HepG2 (cell line): ENCODE data around the gene RIN3. TPM values are rescaled to one million over a fixed set of nuclear protein-coding genes. Genes with fewer than 3 reads are reported as not detected.

Experiments used
- ATAC-seq: fragments of 200-7000 bp; cut with Tn5 transposase; 3 replicates; pipeline ENCODE4 v1.9.1; 2020; ENCODE audit warnings: mild to moderate bottlenecking, moderate library complexity
- BruUV-seq: library from RNA; stranded (reverse); fragments of 400-500 nt; replicated peaks from 2 replicates; lab custom pipeline; 2021; lab: Mats Ljungman, UMichigan
- CTCF ChIA-PET: fragments of 300-600 bp; formaldehyde crosslinking; extraction: SDS; loops from one replicate; lab custom pipeline; 2021; ENCODE audit warnings: low total read pairs, inconsistent platforms, low intra/inter-chr PET ratio; lab: Yijun Ruan, JAX
- POLR2A ChIA-PET: fragments of 350-600 bp; sonication (Branson Sonifier 250); formaldehyde crosslinking; loops from one replicate; lab custom pipeline; 2020; ENCODE audit warnings: antibody characterized with exemption, inconsistent platforms; lab: Yijun Ruan, JAX
- DNase-seq: peaks from one replicate; pipeline ENCODE4 v3.0.0-alpha.2; 2015; ENCODE audit warnings: low spot score
- FAIRE-seq: peaks from 3 replicates; lab custom pipeline; 2011; peaks lifted over from hg19 to GRCh38; lab: Jason Lieb, UNC
- H2AFZ ChIP-seq: one replicate; pipeline ENCODE4 v1.6.1; 2011; ENCODE audit warnings: low read length, inconsistent platforms
- H3K27ac ChIP-seq: fragments of 300-600 bp; 3 replicates; pipeline ENCODE4 v1.8.0; 2011; ENCODE audit warnings: mixed run types, mild to moderate bottlenecking, mixed read lengths, low read length, inconsistent platforms; ENCODE audit not compliant: insufficient read depth; ENCODE audit errors: extremely low read length
- H3K27me3 ChIP-seq, 2 experiments: fragments of 200-600 bp in 1 of 2; 2 replicates in 1 of 2; 3 replicates in 1 of 2; pipeline versions ENCODE4 v1.6.0 to v1.8.0; 2011; ENCODE audit warnings: low read length in 2 of 2, mild to moderate bottlenecking in 2 of 2, moderate library complexity in 2 of 2, inconsistent platforms in 1 of 2; ENCODE audit not compliant: insufficient read depth in 2 of 2, control insufficient read depth in 1 of 2
- H3K36me3 ChIP-seq, 2 experiments: fragments of 200-600 bp in 1 of 2; replicated peaks in 1 of 2; 2 replicates in 1 of 2; 3 replicates in 1 of 2; pipeline versions ENCODE4 v1.5.1 to v1.8.0; 2011; ENCODE audit warnings: low read length in 2 of 2, inconsistent platforms in 1 of 2; ENCODE audit not compliant: insufficient read depth in 2 of 2, control insufficient read depth in 1 of 2
- H3K4me1 ChIP-seq: 2 replicates; pipeline ENCODE4 v1.5.1; 2012; ENCODE audit warnings: low read length, inconsistent platforms; ENCODE audit not compliant: insufficient read depth
- H3K4me2 ChIP-seq: 2 replicates; pipeline ENCODE4 v1.6.0; 2011; ENCODE audit warnings: low read depth, low read length, inconsistent platforms
- H3K4me3 ChIP-seq, 3 experiments: fragments of 200-600 bp in 1 of 3; sonication (generic), shearing (Covaris generic) in 1 of 3; replicated peaks in 1 of 3; 2 replicates each; pipeline ENCODE4 v1.5.1; 2011 to 2016; ENCODE audit warnings: low read length in 3 of 3, inconsistent platforms in 2 of 3, low read depth in 2 of 3, mild to moderate bottlenecking in 2 of 3, control low read depth in 1 of 3, mixed read lengths in 1 of 3; ENCODE audit not compliant: insufficient read depth in 1 of 3
- H3K79me2 ChIP-seq: one replicate; pipeline ENCODE4 v1.6.1; 2011; ENCODE audit warnings: low read length, inconsistent platforms; ENCODE audit not compliant: insufficient read depth
- H3K9ac ChIP-seq: 2 replicates; pipeline ENCODE4 v1.6.0; 2011; ENCODE audit warnings: mild to moderate bottlenecking, low read depth, low read length, inconsistent platforms; ENCODE audit not compliant: insufficient read depth
- H3K9me3 ChIP-seq: 2 replicates; pipeline ENCODE4 v1.5.1; 2012; ENCODE audit warnings: mild to moderate bottlenecking, low read length
- H4K20me1 ChIP-seq: 2 replicates; pipeline ENCODE4 v1.6.0; 2011; ENCODE audit warnings: inconsistent platforms, mild to moderate bottlenecking, low read length, moderate library complexity; ENCODE audit not compliant: insufficient read depth
- KDM5B ChIP-seq: sonication (generic); formaldehyde crosslinking; IDR thresholded peaks from 2 replicates; pipeline ENCODE4 v1.4.0; 2020; ENCODE audit warnings: missing genetic modification reagents, mild to moderate bottlenecking, borderline replicate concordance
- RELA ChIP-seq: sonication (generic); formaldehyde crosslinking; IDR thresholded peaks from 2 replicates; pipeline ENCODE4 v1.4.0; 2020; ENCODE audit warnings: missing genetic modification reagents
- ZNF12 ChIP-seq: sonication (generic); formaldehyde crosslinking; IDR thresholded peaks from 2 replicates; pipeline ENCODE4 v1.5.0; 2020; ENCODE audit warnings: missing genetic modification reagents
- ZNF121 ChIP-seq: sonication (generic); formaldehyde crosslinking; IDR thresholded peaks from 2 replicates; pipeline ENCODE4 v1.5.0; 2020; ENCODE audit warnings: mild to moderate bottlenecking, missing genetic modification reagents
- ZNF264 ChIP-seq: sonication (generic); formaldehyde crosslinking; IDR thresholded peaks from 2 replicates; pipeline ENCODE4 v1.4.0; 2020; ENCODE audit warnings: missing genetic modification reagents
- ZNF292 ChIP-seq: sonication (generic); formaldehyde crosslinking; IDR thresholded peaks from 2 replicates; pipeline ENCODE4 v1.8.1; 2022; ENCODE audit warnings: mild to moderate bottlenecking, low read depth, missing genetic modification reagents, borderline replicate concordance
- ZNF34 ChIP-seq: sonication (generic); formaldehyde crosslinking; IDR thresholded peaks from 2 replicates; pipeline ENCODE4 v1.4.0; 2020; ENCODE audit warnings: mild to moderate bottlenecking, missing genetic modification reagents, borderline replicate concordance
- ZNF350 ChIP-seq: sonication (generic); formaldehyde crosslinking; IDR thresholded peaks from 2 replicates; pipeline ENCODE4 v1.4.0; 2020; ENCODE audit warnings: mild to moderate bottlenecking, low read depth, missing genetic modification reagents, borderline replicate concordance
- ZNF672 ChIP-seq: sonication (generic); formaldehyde crosslinking; IDR thresholded peaks from 2 replicates; pipeline ENCODE4 v1.8.1; 2022; ENCODE audit warnings: missing genetic modification reagents
- ZNF766 ChIP-seq: sonication (generic); formaldehyde crosslinking; IDR thresholded peaks from 2 replicates; pipeline ENCODE4 v1.5.0; 2020; ENCODE audit warnings: missing genetic modification reagents, borderline replicate concordance
- ZSCAN29 ChIP-seq: sonication (generic); formaldehyde crosslinking; conservative IDR thresholded peaks from 2 replicates; pipeline ENCODE4 v1.4.0; 2020; ENCODE audit warnings: mild to moderate bottlenecking, missing genetic modification reagents
- WGBS: methylation state at CpG from one replicate; pipeline ENCODE4 v1.1.6; 2017; ENCODE audit warnings: low lambda C conversion rate; 5-methylcytosine and 5-hydroxymethylcytosine counted together
- in situ Hi-C: cut with HindIII; loops from 2 replicates; pipeline ENCODE4 v1.10.0; 2017; ENCODE audit warnings: low pct_unique_long_range_greater_than_20kb; ENCODE audit not compliant: extremely low pct_ligation_motif_present
- intact Hi-C: fragments of 100-400 bp; cut with micrococcal nuclease; formaldehyde crosslinking; loops from one replicate; pipeline ENCODE4 v1.10.0; 2022; ENCODE audit not compliant: unreplicated experiment
- polyA plus RNA-seq, 8 experiments: library from polyadenylated mRNA; depleted of rRNA in 3 of 8; stranded (reverse) in 7 of 8; unstranded in 1 of 8; fragments of >200 nt; fragmentation: Illumina TruSeq in 4 of 8; extraction: Trizol in 4 of 8; gene quantifications; 2 replicates each; pipeline versions ENCODE4 v1.2.1 to v1.2.3, GENCODE V29; 2011 to 2016; ENCODE audit warnings: low read depth in 4 of 8, missing spikeins in 1 of 8, mixed read lengths in 1 of 8; ENCODE audit not compliant: insufficient read depth in 1 of 8
- total RNA-seq, 5 experiments: library from RNA; depleted of rRNA; stranded (reverse); fragments of >200 nt; fragmentation: Illumina TruSeq; extraction: Trizol; gene quantifications; 2 replicates each; pipeline ENCODE4 v1.2.3, GENCODE V29; 2016; ENCODE audit warnings: low read depth in 1 of 5
- TF ChIP-seq, protein P1 (sequence below): sonication (generic); formaldehyde crosslinking; IDR thresholded peaks from 2 replicates; pipeline ENCODE4 v1.5.1; 2020; ENCODE audit warnings: missing genetic modification reagents, mild to moderate bottlenecking, borderline replicate concordance
- TF ChIP-seq, protein P2 (sequence below): sonication (generic); formaldehyde crosslinking; IDR thresholded peaks from 2 replicates; pipeline ENCODE4 v1.4.0; 2020; ENCODE audit warnings: missing genetic modification reagents
- TF ChIP-seq, protein P3 (sequence below): sonication (generic); formaldehyde crosslinking; IDR thresholded peaks from 2 replicates; pipeline ENCODE4 v1.5.0; 2020; ENCODE audit warnings: missing genetic modification reagents
- TF ChIP-seq, protein P4 (sequence below): sonication (generic); formaldehyde crosslinking; conservative IDR thresholded peaks from 2 replicates; pipeline ENCODE4 v1.5.0; 2020; ENCODE audit warnings: missing genetic modification reagents
- TF ChIP-seq, protein P5 (sequence below): sonication (generic); formaldehyde crosslinking; IDR thresholded peaks from 2 replicates; pipeline ENCODE4 v1.4.0; 2020; ENCODE audit warnings: missing genetic modification reagents, borderline replicate concordance

RIN3 gene
- total and polyA plus RNA-seq, 2 of the 13 experiments (the other 11 are each of a cell fraction or from before 2014, with no cell fraction given) = 2.3 to 3.6 TPM

DNA sequence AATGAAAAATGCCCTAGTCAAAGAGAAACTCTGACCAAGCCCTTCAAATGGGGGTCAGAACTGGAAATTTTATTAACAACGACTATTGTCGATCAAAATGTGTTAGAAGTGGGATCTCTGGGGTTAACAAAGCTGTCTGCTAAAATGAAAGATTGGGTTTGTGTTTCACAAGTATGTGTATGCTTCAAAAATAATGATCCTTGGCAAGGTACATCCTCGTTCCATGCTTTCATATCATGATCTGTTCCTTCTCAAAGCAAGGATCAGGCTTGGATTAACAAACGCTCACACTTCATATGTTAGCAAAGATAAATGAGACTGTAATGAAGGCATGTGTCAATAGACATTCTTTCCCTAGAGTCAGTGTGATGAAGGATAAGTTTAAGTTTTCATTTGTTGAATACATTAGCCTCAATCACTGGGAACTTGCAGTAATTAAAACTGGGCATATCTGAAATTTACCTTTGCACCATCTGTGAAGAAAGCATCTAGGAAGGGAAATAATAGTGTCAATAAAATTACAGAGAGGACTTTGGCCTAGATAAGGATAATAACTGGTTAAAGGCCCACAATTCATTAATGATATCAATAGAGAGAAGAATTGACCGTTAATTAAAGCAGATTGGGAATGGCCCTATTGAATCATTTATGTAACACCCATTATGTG is 91.8 kb downstream of the RIN3 start:
- Histone ChIP-seq H3K27ac (no peak overlapping the region), H3K79me2 (no peaks in the 10 kb centered on the region), H3K4me1 (no peaks in the 10 kb centered on the region), H3K36me3 (peaks cover 0 to 1% of the 10 kb centered on the region in 2 experiments; a peak in 1 of 5 replicates), H3K27me3 (no peaks in the 10 kb centered on the region), H3K9ac (no peak overlapping the region), H3K9me3 (no peaks in the 10 kb centered on the region), H3K4me3 (no peak overlapping the region), H2AFZ (no peak overlapping the region), H4K20me1 (no peaks in the 10 kb centered on the region), H3K4me2 (no peak overlapping the region)
- ATAC-seq (no peak), FAIRE-seq (no peak), DNase-seq (no peak)
- WGBS = 95% methylated on average over 5 of the region's 5 CpGs
- in situ Hi-C loops (no loop called here), intact Hi-C loops (no loop called here)
- BruUV-seq = no TSS peak
- CTCF ChIA-PET = no interaction called here
- POLR2A ChIA-PET = no interaction called here
- TF ChIP-seq ZNF12 (CRISPR knock-in tag) = no peak
- no peak for TF ChIP-seq KDM5B (CRISPR knock-in tag)
- TF ChIP-seq, protein P1, sequence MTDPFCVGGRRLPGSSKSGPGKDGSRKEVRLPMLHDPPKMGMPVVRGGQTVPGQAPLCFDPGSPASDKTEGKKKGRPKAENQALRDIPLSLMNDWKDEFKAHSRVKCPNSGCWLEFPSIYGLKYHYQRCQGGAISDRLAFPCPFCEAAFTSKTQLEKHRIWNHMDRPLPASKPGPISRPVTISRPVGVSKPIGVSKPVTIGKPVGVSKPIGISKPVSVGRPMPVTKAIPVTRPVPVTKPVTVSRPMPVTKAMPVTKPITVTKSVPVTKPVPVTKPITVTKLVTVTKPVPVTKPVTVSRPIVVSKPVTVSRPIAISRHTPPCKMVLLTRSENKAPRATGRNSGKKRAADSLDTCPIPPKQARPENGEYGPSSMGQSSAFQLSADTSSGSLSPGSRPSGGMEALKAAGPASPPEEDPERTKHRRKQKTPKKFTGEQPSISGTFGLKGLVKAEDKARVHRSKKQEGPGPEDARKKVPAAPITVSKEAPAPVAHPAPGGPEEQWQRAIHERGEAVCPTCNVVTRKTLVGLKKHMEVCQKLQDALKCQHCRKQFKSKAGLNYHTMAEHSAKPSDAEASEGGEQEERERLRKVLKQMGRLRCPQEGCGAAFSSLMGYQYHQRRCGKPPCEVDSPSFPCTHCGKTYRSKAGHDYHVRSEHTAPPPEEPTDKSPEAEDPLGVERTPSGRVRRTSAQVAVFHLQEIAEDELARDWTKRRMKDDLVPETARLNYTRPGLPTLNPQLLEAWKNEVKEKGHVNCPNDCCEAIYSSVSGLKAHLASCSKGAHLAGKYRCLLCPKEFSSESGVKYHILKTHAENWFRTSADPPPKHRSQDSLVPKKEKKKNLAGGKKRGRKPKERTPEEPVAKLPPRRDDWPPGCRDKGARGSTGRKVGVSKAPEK (CRISPR knock-in tag) = no peak
- TF ChIP-seq ZNF672 (CRISPR knock-in tag) = no peak
- TF ChIP-seq, protein P2, sequence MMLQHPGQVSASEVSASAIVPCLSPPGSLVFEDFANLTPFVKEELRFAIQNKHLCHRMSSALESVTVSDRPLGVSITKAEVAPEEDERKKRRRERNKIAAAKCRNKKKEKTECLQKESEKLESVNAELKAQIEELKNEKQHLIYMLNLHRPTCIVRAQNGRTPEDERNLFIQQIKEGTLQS (CRISPR knock-in tag) = no peak
- no peak for TF ChIP-seq ZNF121
- TF ChIP-seq ZNF350 (CRISPR knock-in tag) = no peak
- TF ChIP-seq, protein P3, sequence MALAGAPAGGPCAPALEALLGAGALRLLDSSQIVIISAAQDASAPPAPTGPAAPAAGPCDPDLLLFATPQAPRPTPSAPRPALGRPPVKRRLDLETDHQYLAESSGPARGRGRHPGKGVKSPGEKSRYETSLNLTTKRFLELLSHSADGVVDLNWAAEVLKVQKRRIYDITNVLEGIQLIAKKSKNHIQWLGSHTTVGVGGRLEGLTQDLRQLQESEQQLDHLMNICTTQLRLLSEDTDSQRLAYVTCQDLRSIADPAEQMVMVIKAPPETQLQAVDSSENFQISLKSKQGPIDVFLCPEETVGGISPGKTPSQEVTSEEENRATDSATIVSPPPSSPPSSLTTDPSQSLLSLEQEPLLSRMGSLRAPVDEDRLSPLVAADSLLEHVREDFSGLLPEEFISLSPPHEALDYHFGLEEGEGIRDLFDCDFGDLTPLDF (CRISPR knock-in tag) = no peak
- no peak for TF ChIP-seq ZNF766 (CRISPR knock-in tag)
- no peak for TF ChIP-seq ZSCAN29
- TF ChIP-seq, protein P4, sequence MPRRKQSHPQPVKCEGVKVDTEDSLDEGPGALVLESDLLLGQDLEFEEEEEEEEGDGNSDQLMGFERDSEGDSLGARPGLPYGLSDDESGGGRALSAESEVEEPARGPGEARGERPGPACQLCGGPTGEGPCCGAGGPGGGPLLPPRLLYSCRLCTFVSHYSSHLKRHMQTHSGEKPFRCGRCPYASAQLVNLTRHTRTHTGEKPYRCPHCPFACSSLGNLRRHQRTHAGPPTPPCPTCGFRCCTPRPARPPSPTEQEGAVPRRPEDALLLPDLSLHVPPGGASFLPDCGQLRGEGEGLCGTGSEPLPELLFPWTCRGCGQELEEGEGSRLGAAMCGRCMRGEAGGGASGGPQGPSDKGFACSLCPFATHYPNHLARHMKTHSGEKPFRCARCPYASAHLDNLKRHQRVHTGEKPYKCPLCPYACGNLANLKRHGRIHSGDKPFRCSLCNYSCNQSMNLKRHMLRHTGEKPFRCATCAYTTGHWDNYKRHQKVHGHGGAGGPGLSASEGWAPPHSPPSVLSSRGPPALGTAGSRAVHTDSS (CRISPR knock-in tag) = no peak
- TF ChIP-seq ZNF34 = no peak
- no peak for TF ChIP-seq ZNF264
- no peak for TF ChIP-seq ZNF292
- no peak for TF ChIP-seq RELA (CRISPR knock-in tag)
- TF ChIP-seq, protein P5, sequence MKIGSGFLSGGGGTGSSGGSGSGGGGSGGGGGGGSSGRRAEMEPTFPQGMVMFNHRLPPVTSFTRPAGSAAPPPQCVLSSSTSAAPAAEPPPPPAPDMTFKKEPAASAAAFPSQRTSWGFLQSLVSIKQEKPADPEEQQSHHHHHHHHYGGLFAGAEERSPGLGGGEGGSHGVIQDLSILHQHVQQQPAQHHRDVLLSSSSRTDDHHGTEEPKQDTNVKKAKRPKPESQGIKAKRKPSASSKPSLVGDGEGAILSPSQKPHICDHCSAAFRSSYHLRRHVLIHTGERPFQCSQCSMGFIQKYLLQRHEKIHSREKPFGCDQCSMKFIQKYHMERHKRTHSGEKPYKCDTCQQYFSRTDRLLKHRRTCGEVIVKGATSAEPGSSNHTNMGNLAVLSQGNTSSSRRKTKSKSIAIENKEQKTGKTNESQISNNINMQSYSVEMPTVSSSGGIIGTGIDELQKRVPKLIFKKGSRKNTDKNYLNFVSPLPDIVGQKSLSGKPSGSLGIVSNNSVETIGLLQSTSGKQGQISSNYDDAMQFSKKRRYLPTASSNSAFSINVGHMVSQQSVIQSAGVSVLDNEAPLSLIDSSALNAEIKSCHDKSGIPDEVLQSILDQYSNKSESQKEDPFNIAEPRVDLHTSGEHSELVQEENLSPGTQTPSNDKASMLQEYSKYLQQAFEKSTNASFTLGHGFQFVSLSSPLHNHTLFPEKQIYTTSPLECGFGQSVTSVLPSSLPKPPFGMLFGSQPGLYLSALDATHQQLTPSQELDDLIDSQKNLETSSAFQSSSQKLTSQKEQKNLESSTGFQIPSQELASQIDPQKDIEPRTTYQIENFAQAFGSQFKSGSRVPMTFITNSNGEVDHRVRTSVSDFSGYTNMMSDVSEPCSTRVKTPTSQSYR (CRISPR knock-in tag) = no peak
